K562 (cell line): ENCODE measurements around the gene ARHGEF10L.

Source experiments
- BDP1 ChIP-seq: IDR thresholded peaks from 3 replicates; pipeline ENCODE4 v1.6.1; 2011; ENCODE audit not compliant: insufficient read length, insufficient read depth
- CTCF ChIP-seq, 3 experiments: IDR thresholded peaks in 2 of 3; conservative IDR thresholded peaks in 1 of 3; 2 replicates each; pipeline ENCODE4 v1.5.1; 2011 to 2012; ENCODE audit warnings: low read length in 3 of 3, mild to moderate bottlenecking in 3 of 3, control low read depth in 2 of 3, improper control_type of control experiment in 1 of 3, inconsistent platforms in 1 of 3, low read depth in 1 of 3, mixed read lengths in 1 of 3, moderate library complexity in 1 of 3; ENCODE audit not compliant: insufficient read depth in 2 of 3
- DEAF1 ChIP-seq: fragments of 450-650 bp; formaldehyde crosslinking; IDR thresholded peaks from 2 replicates; pipeline ENCODE4 v1.4.0; 2020; ENCODE audit warnings: mild to moderate bottlenecking, moderate library complexity
- KAT8 ChIP-seq: fragments of 450-650 bp; IDR thresholded peaks from 2 replicates; pipeline ENCODE4 v1.6.1; 2016; ENCODE audit warnings: low read depth, mild to moderate bottlenecking
- POLR2H ChIP-seq: IDR thresholded peaks from 2 replicates; pipeline ENCODE4 v1.6.1; 2016; ENCODE audit warnings: missing genetic modification characterization, low read depth, mild to moderate bottlenecking, control low read depth, missing compliant biosample characterization, moderate library complexity
- SAFB2 ChIP-seq: fragments of 200-400 bp; formaldehyde crosslinking; IDR thresholded peaks from 2 replicates; pipeline ENCODE4 v1.6.1; 2018; ENCODE audit warnings: borderline replicate concordance, low read length, low read depth, moderate library complexity; ENCODE audit not compliant: severe bottlenecking
- TAF1 ChIP-seq: IDR thresholded peaks from 2 replicates; pipeline ENCODE4 v1.6.1; 2011; ENCODE audit warnings: mild to moderate bottlenecking, low read length, moderate library complexity; ENCODE audit not compliant: insufficient read depth, control insufficient read depth, severe bottlenecking; ENCODE audit errors: extremely low read depth
- TBL1XR1 ChIP-seq, 2 experiments: IDR thresholded peaks; 2 replicates each; pipeline ENCODE4 v1.6.1; 2012; ENCODE audit warnings: improper control_type of control experiment in 2 of 2, low read length in 2 of 2, mild to moderate bottlenecking in 1 of 2
- ZBTB43 ChIP-seq: sonication (generic); formaldehyde crosslinking; IDR thresholded peaks from 2 replicates; pipeline ENCODE4 v1.8.0; 2023; ENCODE audit warnings: mild to moderate bottlenecking, missing genetic modification reagents
- ZFPM2 ChIP-seq: fragments of 250-450 bp; sonication (Bioruptor Pico); IDR thresholded peaks from 2 replicates; pipeline ENCODE4 v1.5.1; 2022; ENCODE audit warnings: mild to moderate bottlenecking
- TF ChIP-seq, protein P1 (sequence below): sonication (generic); formaldehyde crosslinking; IDR thresholded peaks from 2 replicates; pipeline ENCODE4 v1.8.1; 2023; ENCODE audit warnings: mild to moderate bottlenecking, missing genetic modification reagents

DNA sequence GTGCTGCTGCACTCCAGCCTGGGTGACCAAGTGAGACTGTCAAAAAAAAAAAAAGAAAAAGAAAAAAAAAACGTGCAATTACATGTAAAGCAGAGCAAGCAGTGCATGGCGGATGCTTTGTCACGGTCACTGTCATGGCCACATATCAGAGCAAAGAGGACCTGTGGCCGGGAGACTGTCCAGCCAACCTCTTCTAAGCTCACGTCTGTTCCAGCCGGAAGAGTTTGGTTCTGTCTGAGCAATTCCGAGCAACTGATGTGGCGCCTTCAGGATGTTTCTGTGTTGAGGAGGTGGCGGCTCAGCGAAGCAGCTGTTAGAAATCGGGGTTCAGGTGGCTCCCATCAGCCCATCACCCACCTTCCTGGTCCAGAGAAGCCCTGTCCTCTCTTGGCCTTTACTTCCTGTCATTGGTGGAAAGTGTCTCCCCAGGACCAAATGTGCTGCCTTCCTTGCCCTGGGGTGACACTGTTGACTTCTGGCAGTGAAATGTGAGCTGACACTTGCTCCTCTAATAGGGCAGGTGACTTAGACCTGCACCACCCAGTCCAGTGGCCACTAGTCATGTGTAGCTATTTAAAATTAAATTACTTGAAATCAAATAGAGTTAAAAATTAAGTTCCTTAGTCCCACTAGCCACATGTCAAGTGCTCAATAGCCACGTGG, 59.9 kb downstream of the ARHGEF10L start:
- TF ChIP-seq SAFB2 (no peak), CTCF (IDR thresholded peaks at IDR 0.05 in 2 of 3, conservative IDR thresholded peaks at IDR 0.05 in 1 of 3; ENCODE audit: insufficient read depth in 2 of 3, low read depth in 1 of 3, low read length in 3 of 3) (no peak), BDP1 (no peak), TAF1 (no peak), DEAF1 (no peak), TBL1XR1 (IDR thresholded peaks at IDR 0.05; ENCODE audit: low read length in 2 of 2) (no peak), ZBTB43 (CRISPR knock-in tag) (no peak), ZFPM2 (CRISPR knock-in tag) (no peak), POLR2H (tag) (no peak), KAT8 (no peak)
- TF ChIP-seq, protein P1, sequence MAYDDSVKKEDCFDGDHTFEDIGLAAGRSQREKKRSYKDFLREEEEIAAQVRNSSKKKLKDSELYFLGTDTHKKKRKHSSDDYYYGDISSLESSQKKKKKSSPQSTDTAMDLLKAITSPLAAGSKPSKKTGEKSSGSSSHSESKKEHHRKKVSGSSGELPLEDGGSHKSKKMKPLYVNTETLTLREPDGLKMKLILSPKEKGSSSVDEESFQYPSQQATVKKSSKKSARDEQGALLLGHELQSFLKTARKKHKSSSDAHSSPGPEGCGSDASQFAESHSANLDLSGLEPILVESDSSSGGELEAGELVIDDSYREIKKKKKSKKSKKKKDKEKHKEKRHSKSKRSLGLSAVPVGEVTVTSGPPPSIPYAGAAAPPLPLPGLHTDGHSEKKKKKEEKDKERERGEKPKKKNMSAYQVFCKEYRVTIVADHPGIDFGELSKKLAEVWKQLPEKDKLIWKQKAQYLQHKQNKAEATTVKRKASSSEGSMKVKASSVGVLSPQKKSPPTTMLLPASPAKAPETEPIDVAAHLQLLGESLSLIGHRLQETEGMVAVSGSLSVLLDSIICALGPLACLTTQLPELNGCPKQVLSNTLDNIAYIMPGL (CRISPR knock-in tag) = no peak
